Ramos (cell line): Measurements from ENCODE around the gene GEN1.

Experiments used
- in situ Hi-C: fragments of 300-500 bp; cut with MboI; formaldehyde crosslinking; loops from one replicate; pipeline ENCODE4 v1.14.3; 2022; ENCODE audit warnings: low sequenced_read_pairs; ENCODE audit not compliant: unreplicated experiment

The GEN1 gene

DNA sequence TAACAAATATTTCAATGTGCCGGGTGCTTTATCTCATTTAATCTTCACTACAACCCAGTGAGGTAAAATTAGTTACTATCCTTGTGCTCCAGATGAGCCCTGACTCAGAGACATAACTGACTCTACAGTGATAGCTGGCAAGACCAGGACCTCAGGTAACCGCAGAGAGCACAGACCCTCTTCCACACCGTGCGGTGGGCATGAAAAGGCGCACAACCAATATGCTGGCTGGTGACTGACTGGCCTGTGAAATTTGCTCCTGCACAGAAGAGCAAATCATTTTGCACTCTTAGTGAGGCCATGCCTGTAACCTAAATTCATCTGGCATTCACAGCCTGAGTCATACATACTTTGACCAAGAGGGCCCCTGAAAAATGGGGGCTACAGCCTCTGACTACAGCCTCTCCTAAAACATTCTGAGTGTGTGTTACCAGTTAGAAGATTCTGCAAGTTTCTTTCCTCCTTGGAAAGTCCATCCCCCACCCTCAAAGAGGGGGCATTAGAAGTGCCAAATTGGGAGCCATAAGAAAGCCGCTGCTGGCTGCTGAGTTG is 39.9 kb downstream of the GEN1 start:
- in situ Hi-C loops, result no loop called here

DNA sequence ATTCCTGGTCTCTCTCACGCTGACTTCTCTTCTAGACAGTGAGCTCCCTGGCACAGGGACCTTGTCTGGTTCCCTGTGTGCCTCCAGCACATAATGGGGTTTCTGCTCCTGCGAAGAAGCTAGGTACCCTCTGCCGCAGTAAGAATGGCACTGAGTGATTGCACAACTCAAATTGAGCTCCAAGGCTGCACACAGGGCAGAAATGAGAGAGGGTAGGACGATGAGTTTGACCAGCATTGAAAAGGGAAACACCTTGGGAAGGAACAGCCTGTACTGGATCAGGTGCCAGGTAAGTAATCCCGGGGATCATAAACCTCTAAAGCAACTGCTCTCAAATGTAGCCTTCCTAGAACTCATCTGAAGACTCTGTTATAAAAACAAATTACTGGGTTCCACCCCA is 41.4 kb downstream of the GEN1 start:
- in situ Hi-C loops, result no loop called here

DNA sequence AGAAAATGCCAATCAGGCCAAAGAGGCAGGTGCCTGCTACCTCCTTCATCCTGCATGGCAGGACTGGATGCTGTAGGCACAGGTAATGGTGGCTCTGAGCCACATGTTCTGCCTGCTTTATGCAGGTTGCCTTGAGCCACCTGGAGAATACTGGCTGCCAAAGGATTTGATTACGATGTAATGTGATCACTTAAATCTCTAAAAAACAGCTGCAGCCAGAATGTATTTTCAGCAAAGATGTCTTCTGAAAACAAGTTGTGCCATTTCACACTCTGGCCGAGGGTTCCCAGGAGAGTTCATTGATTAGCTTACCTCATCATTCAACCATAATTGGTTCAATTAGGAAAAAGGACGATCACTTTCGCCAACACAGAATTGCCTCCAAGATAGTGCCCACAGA is 44.4 kb downstream of the GEN1 start:
- in situ Hi-C loops, result no loop called here

DNA sequence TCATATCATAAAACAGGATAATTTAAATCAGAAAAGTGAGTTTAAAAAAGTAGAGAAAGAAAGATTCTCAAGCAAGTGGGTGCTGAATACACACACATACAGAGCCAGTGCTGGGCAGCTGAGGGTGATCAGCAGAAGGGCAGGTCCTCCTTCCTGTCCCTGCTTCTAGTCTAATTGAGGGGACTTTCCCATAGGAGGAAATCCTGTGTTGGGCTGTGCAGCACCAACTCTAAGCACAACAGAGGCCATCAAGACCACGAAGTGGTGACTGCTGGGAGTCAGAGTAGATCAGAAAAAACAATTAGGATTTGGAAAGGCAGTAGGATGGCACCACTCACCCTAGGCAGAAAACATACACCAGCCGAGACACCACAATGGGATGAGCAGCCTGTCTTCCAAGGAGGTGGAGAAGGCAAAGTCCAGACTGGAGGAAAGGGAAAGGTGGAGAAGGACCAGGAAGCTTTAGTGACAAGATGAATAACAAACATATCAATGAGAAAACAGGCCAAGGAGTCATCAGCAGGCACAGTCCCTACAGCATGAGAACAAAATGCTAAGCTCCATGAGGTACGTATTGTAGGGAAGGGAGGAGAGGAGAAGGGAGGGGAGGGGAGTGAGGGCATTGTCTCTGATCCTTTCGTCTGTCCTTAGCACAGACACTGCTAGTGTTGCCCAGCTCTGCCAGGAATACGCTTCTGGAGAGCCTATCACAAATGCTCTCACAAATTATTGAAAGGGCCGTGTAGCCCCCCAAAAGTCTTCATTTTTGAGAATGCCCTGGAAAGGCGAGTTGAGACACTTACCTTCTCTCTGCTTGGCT is 45.6 kb downstream of the GEN1 start:
- in situ Hi-C loops, result no loop called here

DNA sequence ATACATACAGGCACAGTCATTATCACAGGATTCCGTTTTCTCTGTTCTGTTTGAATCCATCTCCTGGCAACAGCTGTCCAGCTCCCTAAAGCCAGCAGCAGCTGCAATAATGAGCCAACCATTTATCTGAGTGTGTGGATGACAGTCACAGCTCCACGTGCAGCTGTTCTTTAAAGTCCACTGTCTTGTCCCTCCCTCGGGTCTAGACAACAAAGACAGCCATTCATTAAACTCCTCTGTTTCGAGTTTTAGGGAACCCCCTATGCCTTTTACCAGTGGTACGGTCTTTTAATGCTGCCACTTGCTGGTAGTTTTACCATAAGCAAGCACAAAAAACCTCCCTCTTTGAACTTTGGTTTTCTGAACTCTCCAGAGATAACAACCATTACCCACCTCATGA is 46.3 kb downstream of the GEN1 start:
- in situ Hi-C loops, result no loop called here

DNA sequence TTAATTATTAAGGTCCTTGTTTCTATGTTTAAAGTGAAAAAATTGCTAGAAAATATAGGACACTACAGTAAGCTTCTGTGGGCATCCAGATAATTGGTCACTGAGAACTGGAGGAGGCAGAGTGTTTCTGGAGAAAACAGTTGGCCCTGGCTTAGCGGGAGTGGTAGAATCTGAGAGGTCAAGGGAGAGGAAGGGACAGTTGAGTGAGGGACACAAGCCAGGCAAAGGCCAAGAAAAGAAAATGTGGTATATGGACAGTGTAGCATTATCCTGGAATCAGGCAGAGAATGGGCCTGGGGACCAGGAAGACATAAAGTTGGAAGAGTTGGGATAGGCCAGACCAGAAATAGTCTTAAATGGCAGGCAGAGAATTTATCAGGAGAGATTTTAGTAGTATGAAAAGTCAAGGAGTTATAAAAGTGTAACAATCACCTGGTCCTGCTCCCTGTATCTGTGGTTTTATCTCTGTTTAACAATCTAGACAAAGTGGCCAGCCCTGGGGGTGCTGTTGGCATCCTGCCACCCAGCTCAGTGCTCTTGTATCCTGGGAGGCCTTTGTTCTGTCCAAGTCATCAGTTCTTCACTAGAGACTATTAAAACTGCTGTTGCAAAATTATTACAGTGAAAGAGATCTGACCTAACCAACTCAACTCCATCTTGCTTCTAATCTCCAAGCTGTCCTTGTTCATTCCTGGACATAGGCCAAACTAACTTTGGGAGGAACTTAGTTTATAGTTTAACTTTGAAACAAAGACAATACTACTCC is 46.9 kb downstream of the GEN1 start:
- in situ Hi-C loops, result no loop called here

DNA sequence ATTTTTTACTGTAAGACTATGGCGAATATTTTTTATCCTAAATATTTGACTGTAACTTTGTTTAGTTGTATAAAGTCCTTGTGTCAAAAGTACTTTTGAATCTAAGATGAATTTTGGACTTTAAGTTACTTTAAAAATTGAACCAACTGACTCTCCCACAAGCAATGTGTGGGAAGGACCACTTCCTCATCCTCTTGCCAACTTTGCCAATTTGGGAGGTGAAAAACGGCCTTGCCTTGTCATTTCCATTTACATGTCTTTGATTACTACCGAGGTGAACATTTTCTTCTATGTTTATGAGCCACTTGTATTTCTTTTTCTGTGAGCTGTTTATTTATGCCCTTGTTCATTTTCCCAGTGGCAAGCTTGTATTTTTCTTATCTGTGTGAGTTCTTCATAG is 49.6 kb downstream of the GEN1 start:
- in situ Hi-C loops, result no loop called here

DNA sequence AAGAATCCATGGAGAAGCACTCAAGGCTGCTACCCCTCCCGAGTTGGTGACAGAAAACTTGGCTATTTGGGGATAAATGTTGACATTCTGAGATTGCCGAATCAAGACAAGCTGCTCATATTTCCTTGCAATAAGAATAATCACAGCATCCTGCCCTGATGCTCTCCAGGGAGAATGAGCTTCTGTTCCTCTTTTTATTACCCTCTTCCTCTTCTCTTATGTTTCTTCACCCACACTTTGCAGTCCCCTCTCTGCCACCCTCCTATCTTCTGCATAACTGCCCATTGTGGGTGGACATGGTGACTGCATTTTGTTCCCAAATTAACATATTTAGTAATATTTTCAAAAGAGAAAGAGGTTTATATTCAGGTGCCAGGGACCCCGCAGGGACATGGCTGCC is 50.4 kb downstream of the GEN1 start:
- in situ Hi-C loops, result no loop called here

DNA sequence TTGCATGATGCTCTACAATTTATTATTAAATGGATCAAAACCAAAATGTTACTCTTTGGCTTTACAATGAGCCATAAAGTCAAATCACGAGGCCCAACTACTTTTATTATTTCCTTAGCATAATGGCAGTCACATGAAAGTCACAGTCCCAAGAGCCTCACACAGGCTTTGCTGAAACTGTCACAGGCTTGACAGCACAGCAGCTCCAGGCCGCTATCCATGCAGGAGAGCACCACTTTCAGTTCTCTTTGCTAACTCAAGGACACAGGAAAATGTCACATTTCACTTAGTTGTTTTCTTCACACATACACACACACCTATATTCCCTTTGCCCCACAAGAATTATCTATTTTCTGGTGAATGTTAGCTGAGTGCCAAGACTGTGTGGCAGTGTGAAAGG is 51.2 kb downstream of the GEN1 start:
- in situ Hi-C loops, result no loop called here

DNA sequence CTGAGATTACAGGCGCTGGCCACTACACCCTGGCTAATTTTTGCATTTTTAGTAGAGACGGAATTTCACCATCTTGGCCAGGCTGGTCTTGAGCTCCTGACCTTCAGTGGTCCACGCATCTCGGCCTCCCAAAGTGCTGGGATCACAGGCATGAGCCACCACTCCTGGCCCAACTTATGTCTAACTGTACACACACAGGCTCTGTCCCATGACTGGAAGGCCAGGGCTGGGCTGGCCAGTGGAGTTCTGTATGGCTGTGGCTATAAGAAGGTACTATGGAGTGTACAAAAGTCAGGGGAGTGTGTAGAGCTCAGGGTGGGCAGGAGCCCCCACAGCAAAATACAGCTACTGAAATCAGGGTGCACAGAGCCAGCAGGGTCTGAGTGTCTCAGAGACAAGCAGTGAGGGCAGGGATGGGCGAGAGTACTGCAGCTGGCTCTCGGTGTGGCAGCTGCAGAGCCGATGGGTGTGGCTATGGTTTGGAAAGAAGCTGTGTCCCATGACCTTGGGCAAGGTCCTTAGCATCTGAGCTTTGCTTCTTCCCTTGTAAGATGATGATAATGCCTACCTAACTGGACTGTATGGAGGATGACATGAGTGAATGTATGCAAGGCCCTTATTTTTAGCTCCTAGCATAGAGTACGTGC is 51.9 kb downstream of the GEN1 start:
- in situ Hi-C loops, result no loop called here

DNA sequence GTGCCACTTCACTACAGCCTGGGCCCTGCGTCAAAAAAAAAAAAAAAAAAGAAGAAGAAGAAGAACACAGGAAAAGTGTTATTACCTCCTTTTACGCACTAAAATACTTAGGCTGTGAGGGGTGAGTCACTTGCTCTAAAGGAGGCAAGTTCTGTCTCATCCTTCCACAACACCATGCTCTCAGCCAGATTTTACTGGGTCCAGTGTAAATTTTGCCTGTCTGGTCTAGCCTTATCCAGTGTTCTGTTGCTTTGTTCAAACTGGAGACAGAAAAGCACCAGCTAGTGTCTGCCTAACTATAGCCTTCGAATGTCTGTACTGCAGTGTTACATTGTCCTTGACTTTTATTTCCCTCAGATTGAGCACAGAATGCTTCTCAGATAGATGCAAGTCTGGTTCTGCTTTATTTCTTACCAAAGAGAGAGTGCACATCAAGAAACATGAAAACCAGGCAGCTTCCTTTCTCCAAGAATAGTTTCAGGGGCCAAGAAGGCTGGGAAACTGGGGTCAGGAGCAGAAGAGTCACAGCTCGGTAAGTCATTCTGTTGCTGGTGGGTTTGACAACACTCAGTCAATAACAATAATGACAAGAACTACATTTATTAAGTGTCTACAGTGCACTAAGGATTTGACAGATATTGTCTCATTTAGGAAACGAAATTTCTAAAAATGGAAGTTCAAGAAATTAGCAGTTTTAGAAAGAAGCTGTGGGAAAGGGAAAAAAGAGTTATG is 59.2 kb downstream of the GEN1 start:
- in situ Hi-C loops, result no loop called here

DNA sequence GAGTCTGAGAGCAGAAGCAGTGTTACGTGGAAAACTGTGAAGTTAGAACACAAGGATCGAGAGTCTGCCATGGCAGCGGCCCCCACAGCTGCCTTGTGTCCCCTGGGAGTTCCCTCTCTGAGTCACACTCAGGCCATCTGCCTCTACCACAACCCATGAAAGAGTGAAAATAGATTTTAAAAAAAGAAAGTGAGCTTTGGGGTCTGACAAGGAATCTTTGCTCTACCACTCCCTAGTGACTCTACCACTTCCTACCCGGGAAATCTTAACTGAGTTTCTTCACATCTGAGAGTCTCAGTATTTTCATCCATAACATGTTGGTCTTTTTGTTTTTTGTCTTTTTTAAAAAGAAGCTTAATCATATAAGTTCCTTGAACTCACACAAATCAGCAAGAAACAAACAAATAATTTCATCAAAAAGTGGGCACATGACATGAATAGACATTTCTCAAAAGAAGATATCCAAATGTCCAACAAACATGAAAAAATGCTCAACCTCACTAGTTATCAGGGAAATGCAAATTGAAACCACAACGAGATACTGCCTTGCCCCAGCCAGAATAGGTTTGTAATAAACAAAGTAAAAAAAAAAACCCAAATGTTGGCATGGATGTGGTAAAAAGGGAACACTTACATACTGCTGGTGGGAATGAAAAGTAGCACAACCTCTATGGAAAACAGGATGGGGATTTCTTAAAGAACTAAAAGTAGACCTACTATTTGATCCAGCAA is 60.0 kb downstream of the GEN1 start:
- in situ Hi-C loops, result no loop called here

DNA sequence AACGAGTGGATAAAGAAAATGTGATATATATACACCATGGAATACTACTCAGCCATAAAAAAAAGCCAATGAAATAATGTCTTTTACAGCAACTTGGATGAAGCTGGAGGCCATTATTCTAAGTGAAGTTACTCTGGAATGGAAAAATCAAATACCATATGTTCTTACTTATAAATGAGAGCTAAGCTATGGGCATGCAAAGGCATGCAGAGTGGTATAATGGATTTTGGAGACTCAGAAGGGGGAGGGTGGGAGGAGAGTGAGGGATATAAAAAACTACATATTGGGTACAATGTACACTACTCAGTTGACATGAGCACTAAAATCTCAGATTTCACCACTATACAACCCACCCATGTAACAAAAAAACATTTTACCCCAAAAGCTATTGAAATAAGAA is 60.7 kb downstream of the GEN1 start:
- in situ Hi-C loops, result no loop called here

DNA sequence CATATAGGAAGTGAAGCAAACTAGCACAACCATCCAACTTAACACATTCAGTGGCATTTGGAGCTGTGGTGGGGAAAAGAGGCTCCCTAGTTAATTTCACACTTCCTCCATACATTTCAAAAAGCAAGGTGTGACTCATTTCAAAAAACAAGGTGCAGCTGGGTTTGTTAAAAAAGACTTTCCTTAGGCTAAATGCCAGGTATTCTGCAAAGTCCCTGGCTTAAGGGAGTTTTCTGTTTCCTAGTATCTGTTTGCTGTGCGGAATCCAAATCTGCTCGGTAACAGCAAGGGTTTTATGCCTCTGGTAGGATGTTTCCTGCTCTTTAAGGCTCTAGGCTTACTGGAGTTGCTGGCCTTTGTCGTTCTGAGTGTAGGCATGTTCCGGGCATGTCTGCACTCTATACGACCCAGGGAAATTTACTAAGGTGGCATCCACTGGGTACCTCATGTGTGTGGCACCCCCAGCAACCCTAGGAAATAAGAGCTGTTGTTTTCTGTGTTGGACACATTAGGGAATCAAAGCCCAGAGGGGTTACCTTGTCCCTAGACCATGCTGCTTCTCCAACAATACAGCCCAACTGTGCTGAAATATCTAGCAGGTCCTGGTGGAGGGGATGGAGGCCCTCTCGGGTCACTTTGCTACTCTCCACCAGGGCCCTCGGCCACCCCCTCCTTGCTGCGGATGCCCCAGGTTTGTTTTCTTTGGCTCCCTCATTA is 61.7 kb downstream of the GEN1 start:
- in situ Hi-C loops, result no loop called here

DNA sequence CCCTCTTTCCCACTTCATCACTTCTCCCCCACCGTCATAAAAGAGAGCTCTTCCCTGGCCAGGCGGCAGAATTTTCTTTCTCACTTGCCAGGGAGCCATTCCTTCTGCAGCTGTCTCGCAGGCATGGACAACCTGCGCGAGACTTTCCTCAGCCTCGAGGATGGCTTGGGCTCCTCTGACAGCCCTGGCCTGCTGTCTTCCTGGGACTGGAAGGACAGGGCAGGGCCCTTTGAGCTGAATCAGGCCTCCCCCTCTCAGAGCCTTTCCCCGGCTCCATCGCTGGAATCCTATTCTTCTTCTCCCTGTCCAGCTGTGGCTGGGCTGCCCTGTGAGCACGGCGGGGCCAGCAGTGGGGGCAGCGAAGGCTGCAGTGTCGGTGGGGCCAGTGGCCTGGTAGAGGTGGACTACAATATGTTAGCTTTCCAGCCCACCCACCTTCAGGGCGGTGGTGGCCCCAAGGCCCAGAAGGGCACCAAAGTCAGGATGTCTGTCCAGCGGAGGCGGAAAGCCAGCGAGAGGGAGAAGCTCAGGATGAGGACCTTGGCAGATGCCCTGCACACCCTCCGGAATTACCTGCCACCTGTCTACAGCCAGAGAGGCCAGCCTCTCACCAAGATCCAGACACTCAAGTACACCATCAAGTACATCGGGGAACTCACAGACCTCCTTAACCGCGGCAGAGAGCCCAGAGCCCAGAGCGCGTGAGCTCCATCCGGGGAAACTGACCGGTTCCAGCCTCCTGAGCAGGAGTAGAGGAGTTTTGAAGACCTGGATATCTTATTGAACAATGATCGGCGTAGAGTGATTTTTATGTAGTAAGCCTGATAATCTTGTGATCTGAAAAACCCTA is 62.7 kb downstream of the GEN1 start, which contains the start of gene MSGN1:
Gene MSGN1 (plus strand): TSS at position 65 of the 850 bp plus-strand sequence. CDS start 59 bp downstream, at position 124.
- in situ Hi-C loops, result no loop called here

DNA sequence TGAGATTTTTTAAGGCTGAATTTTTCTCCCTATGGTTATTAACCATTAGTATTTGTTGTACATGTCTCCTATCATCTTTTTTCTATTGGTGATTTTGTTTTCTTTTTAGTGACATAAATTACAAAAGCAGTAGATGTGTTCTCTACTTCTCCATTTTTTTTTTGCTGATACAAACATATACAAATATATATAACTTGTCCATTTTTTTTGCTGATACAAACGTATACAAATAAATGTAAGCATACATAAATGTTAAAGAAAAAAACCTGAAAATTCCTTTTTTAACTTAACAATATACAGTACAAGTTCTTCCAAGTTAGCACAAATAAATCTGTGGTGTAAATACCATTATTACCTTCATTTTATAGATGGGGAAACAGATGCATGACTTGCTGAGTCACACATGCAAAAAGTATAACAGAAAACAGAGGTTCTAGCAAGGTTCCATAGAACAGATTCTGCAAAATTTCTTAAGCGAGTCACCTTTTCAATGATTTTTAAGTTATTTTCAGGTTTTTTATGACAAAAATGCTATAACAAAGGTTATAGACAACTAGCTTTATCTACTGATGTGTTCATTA is 64.4 kb downstream of the GEN1 start:
- in situ Hi-C loops, result no loop called here

DNA sequence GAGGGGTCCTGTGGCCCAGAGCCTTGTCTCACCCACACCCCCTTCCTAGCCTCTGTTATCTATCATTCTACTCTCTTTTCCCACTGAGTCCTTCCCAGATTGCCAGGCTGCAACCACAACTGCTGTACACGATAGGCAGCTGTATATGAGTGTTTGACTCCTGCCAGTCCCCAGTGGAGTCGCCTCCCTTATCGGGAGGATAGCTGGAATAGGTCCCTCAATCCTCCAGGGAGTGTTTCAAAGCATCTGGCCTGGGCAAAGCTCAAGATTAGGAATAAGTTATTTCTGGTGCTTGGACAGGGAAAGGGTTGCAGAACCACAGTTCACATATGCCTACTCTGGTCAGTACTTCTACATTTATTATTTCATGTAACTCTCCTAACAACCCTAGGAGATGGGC is 67.1 kb downstream of the GEN1 start:
- in situ Hi-C loops, result no loop called here
